Fibroblast of skin of abdomen (primary cell): ENCODE data around the gene PCDHGB7.
"Not testable (repeated sequence)": the region's sequence is repeated elsewhere in the genome, so short reads cannot be mapped to it uniquely, and the experiment has no call there.

ENCODE experiments used
- DNase-seq: peaks from one replicate; pipeline ENCODE4 v3.0.0-alpha.2; 2013

The PCDHGB7 gene

DNA sequence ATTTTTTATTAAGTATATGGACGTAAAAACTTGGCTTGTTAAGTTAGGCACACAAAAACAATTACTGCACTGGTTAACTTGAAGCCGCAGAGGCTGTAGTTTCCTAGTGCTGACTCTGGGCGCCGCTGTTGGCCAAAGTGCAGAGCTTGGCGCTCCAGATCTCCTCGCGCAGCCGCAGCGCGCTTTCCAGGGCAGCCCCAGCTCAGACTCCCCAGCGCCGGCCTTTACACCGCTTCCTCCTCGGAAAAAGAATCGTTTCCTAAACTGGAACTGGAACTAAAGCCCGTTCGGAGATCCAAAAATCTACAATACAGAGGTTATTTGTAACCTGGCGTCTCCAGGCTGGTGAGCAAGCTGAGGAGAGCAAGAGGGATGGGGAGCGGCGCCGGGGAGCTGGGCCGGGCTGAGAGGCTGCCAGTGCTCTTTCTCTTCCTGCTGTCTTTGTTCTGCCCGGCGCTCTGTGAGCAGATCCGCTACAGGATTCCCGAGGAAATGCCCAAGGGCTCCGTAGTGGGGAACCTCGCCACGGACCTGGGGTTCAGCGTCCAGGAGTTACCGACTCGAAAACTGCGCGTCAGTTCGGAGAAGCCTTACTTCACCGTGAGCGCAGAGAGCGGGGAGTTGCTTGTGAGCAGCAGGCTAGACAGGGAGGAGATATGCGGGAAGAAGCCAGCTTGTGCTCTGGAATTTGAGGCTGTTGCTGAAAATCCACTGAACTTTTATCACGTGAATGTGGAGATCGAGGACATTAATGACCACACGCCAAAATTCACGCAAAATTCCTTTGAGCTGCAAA, 19.5 kb upstream of the PCDHGB7 start, which contains the start of gene PCDHGB5:
Gene PCDHGB5, plus strand, starts transcription at position 192 of the 796 bp plus-strand sequence. Its CDS starts 181 bp downstream, at position 373.
- peak; percentile 60 for DNase-seq

DNA sequence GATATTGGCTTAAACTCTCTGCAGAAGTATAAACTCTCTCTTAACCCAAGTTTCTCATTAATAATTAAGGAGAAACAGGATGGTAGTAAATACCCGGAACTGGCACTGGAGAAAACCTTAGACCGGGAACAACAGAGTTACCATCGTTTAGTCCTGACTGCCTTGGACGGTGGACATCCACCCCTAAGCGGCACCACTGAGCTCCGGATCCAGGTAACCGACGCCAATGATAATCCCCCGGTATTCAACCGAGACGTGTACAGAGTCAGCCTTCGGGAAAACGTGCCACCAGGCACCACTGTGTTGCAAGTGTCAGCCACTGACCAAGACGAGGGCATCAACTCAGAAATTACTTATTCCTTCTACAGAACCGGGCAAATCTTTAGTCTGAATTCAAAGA, 18.9 kb upstream of the PCDHGB7 start:
- DNase-seq, result no peak

DNA sequence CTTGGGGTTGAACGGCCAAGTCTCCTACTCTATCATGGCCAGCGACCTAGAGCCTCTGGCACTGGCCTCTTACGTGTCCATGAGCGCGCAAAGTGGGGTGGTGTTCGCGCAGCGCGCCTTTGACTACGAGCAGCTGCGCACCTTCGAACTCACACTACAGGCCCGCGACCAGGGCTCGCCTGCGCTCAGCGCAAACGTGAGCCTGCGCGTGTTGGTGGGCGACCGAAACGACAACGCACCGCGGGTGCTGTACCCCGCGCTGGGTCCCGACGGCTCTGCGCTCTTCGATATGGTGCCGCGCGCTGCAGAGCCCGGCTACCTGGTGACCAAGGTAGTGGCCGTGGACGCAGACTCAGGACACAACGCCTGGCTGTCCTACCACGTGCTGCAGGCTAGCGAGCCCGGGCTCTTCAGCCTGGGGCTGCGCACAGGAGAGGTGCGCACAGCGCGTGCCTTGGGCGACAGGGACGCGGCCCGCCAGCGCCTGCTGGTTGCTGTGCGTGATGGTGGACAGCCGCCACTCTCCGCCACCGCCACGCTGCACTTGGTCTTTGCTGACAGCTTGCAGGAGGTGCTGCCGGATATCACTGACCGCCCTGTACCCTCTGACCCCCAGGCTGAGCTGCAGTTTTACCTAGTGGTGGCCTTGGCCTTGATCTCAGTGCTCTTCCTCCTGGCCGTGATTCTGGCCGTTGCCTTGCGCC, 17.8 kb upstream of the PCDHGB7 start:
- no peak for DNase-seq

DNA sequence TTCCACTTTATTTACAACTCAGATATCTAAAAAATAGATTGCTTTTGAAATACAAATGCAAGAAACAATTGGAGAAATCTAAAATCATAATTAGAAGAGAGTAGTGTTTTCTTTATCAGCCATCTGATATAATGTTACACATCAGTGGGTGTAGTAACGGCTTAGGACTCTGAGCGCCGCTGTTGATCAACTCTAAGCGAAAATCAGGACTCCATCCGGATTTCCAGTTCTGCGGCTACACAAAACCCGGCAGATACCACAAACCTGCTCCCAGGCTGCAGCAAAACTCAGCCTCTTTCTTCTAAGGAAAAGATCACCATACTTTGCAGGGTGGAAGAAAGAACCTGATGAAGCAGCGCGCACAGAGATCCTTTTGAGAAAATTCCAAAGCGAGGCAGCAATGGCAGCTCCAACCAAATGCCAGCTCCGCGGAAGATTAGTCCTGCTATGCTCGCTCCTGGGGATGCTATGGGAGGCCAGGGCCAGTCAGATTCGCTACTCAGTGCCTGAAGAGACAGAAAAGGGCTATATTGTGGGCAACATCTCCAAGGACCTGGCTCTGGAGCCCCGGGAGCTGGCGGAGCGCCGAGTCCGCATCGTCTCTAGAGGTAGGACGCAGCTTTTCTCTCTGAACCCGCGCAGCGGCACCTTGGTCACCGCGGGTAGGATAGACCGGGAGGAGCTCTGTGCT, 14.8 kb upstream of the PCDHGB7 start, which contains the start of gene PCDHGA9:
Gene PCDHGA9, plus strand, starts transcription at position 226 of the 691 bp plus-strand sequence. Its CDS starts 175 bp downstream, at position 401.
- DNase-seq, result peak; percentile 26

GRCh38 chr5:141403387-141403786, 14.1 kb upstream of the PCDHGB7 start:
- no peak for DNase-seq

DNA sequence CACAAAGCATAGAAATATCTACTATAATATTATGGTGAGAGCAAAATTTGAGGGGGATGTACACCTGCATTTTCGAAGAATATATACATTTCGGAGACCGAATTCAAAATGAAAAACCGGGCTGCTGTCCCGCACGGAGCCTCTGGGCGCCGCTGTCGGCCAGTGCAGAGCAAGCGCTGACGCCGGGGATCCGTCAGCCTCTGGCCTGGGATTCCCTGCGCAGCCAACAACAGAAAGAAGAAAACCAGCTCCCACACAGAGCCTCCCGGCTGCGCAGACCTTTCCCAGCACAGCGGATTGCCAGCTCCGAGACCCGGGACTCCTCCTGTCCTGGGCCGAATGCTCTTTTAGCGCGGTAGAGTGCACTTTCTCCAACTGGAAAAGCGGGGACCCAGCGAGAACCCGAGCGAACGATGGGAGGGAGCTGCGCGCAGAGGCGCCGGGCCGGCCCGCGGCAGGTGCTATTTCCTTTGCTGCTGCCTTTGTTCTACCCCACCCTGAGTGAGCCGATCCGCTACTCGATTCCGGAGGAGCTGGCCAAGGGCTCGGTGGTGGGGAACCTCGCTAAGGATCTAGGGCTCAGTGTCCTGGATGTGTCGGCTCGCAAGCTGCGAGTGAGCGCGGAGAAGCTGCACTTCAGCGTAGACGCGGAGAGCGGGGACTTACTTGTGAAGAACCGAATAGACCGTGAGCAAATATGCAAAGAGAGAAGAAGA, 9.5 kb upstream of the PCDHGB7 start, which contains the start of gene PCDHGB6:
Gene PCDHGB6, plus strand, starts transcription at position 232 of the 716 bp plus-strand sequence. Its CDS starts 182 bp downstream, at position 414.
- peak; percentile 43 for DNase-seq

GRCh38 chr5:141409598-141410306, 7.7 kb upstream of the PCDHGB7 start:
- no peak for DNase-seq

- DNase-seq, result no peak
Measured at GRCh38 chr5:141411575-141411974, 5.9 kb upstream of the PCDHGB7 start.

GRCh38 chr5:141412854-141413539, 4.5 kb upstream of the PCDHGB7 start, which contains the start of gene PCDHGA10:
Gene PCDHGA10, plus strand, starts transcription at chr5:141412987. Its CDS starts 189 bp downstream, at chr5:141413176.
- DNase-seq, result peak; percentile 72

DNA sequence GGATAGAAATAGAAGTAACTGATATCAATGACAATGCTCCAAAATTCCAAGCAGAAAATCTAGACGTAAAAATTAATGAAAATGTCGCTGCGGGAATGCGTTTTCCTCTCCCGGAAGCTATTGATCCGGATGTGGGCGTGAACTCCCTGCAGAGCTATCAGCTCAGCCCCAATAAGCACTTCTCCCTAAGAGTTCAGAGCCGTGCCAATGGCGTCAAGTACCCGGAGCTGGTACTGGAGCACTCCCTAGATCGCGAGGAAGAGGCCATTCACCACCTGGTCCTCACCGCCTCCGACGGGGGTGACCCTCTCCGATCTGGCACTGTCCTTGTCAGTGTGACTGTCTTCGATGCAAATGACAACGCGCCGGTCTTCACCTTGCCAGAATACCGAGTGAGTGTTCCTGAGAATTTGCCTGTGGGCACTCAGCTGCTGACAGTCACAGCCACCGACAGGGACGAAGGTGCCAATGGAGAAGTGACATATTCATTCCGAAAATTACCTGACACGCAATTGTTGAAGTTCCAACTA, 3.9 kb upstream of the PCDHGB7 start:
- DNase-seq, result no peak

GRCh38 chr5:141414548-141415274, 2.8 kb upstream of the PCDHGB7 start:
- DNase-seq, result not testable (repeated sequence)

DNA sequence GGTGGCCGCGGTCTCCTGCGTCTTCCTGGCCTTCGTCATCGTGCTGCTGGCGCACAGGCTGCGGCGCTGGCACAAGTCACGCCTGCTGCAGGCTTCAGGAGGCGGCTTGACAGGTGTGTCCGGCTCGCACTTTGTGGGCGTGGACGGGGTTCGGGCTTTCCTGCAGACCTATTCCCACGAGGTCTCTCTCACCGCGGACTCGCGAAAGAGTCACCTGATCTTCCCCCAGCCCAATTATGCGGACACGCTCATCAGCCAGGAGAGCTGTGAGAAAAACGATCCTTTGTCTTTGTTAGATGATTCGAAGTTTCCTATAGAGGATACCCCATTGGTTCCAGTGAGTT, 2.2 kb upstream of the PCDHGB7 start:
- DNase-seq, result not testable (repeated sequence)

DNA sequence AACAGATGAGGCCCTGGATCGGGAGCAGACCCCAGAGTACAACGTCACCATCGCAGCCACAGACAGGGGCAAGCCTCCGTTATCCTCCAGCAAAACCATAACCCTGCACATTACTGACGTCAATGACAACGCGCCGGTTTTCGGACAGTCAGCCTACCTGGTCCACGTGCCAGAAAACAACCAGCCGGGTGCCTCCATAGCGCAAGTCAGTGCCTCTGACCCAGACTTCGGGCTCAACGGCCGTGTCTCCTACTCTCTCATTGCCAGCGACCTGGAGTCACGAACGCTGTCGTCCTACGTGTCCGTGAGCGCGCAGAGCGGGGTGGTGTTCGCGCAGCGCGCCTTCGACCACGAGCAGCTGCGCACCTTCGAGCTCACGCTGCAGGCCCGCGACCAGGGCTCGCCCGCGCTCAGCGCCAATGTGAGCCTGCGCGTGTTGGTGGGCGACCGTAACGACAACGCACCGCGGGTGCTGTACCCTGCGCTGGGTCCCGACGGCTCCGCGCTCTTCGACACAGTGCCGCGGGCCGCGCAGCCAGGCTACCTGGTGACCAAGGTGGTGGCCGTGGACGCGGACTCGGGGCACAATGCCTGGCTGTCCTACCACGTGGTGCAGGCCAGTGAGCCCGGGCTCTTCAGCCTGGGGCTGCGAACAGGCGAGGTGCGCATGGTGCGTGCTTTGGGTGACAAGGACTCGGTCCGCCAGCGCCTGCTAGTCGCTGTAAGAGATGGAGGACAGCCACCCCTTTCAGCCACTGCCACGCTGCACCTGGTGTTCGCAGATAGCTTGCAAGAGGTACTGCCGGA, 1.8 kb downstream of the PCDHGB7 start:
- no peak for DNase-seq

GRCh38 chr5:141420855-141421488, 3.5 kb downstream of the PCDHGB7 start, which contains the start of gene PCDHGA11:
Gene PCDHGA11, plus strand, starts transcription at chr5:141421051. Its CDS starts 177 bp downstream, at chr5:141421228.
- DNase-seq, result peak; percentile 71

- no peak for DNase-seq
Measured at GRCh38 chr5:141421489-141421855, 4.0 kb downstream of the PCDHGB7 start.

DNA sequence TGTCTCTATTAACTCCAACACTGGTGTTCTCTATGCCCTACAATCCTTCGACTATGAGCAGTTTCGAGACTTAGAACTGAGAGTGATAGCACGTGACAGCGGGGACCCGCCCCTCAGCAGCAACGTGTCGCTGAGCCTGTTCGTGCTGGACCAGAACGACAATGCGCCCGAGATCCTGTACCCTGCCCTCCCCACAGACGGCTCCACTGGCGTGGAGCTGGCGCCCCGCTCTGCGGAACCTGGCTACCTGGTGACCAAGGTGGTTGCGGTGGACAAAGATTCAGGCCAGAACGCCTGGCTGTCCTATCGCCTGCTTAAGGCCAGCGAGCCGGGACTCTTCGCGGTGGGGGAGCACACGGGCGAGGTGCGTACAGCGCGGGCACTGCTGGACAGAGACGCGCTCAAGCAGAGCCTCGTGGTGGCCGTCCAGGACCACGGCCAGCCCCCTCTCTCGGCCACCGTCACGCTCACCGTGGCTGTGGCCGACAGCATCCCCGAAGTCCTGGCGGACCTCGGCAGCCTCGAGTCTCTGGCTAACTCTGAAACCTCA, 5.3 kb downstream of the PCDHGB7 start:
- no peak for DNase-seq

GRCh38 chr5:141427783-141428426, 10.4 kb downstream of the PCDHGB7 start:
- no peak for DNase-seq
